ENCODE results near the gene PDPN.
"Not testable (repeated sequence)": the region's sequence is repeated elsewhere in the genome, so short reads cannot be mapped to it uniquely, and the experiment has no call there.

The PDPN gene

DNA sequence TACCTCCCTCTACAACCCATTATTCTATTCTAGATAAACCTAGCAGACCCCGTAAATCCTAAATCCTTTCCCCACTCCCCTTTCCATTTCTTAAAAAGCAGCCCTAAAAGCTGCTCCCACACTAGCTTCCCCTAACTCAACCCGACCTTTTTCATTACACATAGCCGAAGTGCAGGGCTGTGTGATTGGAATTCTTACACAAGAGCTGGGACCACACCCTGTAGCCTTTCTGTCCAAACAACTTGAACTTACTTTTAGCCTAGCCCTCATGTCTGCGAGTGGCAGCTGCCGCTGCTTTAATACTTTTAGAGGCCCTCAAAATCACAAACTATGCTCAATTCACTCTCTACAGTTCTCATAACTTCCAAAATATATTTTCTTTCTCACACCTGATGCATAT, 19.6 kb upstream of the PDPN start:
- Histone ChIP-seq H3K27me3 (replicated peaks; ENCODE audit: control insufficient read depth, insufficient read depth, low read length) (no peaks in the 10 kb centered on the region), H3K36me3 (ENCODE audit: control insufficient read depth, insufficient read depth, low read length) (no peaks in the 10 kb centered on the region), H3K4me3 (replicated peaks; ENCODE audit: low read depth, low read length) (no peak overlapping the region)
- TF ChIP-seq, protein P1, sequence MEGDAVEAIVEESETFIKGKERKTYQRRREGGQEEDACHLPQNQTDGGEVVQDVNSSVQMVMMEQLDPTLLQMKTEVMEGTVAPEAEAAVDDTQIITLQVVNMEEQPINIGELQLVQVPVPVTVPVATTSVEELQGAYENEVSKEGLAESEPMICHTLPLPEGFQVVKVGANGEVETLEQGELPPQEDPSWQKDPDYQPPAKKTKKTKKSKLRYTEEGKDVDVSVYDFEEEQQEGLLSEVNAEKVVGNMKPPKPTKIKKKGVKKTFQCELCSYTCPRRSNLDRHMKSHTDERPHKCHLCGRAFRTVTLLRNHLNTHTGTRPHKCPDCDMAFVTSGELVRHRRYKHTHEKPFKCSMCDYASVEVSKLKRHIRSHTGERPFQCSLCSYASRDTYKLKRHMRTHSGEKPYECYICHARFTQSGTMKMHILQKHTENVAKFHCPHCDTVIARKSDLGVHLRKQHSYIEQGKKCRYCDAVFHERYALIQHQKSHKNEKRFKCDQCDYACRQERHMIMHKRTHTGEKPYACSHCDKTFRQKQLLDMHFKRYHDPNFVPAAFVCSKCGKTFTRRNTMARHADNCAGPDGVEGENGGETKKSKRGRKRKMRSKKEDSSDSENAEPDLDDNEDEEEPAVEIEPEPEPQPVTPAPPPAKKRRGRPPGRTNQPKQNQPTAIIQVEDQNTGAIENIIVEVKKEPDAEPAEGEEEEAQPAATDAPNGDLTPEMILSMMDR (IDR thresholded peaks at IDR 0.05; ENCODE audit: insufficient read depth, low read length, poor library complexity, severe bottlenecking): no peak
- no peak for DNase-seq (ENCODE audit: extremely low read depth, insufficient read length)

DNA sequence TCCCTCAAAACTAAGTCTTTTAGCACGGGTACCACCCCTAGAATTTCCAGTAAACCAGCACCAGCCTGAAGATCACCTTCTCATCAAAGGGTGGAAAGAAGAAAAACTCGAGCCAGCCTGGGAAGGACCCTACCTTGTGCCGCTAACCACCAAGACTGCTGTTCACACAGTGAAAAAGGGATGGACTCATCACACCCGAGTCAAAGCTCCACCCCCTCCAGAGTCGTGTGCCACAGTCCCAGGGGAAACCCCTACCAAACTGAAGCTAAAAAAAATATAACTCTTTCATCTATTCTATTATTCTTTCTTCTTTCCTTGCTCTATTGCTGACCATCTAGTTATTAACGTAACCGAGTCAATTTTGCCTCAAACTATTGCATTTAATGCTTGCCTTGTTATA, 13.2 kb upstream of the PDPN start:
- H3K27me3 ChIP-seq (replicated peaks; ENCODE audit: control insufficient read depth, insufficient read depth, low read length); H3K36me3 ChIP-seq (ENCODE audit: control insufficient read depth, insufficient read depth, low read length); DNase-seq (ENCODE audit: extremely low read depth, insufficient read length); H3K4me3 ChIP-seq (replicated peaks; ENCODE audit: low read depth, low read length): not testable (repeated sequence)

DNA sequence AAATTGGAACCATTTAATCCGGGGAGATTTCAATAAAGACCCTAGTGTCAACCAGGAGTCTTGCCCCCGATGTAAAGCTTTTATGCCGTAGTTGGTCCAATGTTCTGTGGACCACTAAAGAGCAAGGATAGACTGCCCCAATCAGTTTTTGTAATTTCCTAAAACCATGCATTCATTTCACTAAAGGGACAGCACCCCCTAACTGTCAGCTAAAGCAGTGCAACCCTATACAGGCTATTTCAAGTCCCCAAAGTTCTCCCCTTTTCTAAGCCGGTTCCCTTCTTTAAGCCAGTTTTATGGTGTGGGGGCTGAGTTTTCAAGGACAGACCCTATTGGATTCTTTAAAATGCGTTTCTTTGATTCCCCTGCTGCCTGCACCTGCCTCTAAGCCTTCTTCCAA, 12.7 kb upstream of the PDPN start:
- no peak for DNase-seq (ENCODE audit: extremely low read depth, insufficient read length)
- TF ChIP-seq, protein P1 (IDR thresholded peaks at IDR 0.05; ENCODE audit: insufficient read depth, low read length, poor library complexity, severe bottlenecking): peak; percentile 44
- Histone ChIP-seq H3K36me3 (ENCODE audit: control insufficient read depth, insufficient read depth, low read length) (no peaks in the 10 kb centered on the region), H3K27me3 (replicated peaks; ENCODE audit: control insufficient read depth, insufficient read depth, low read length) (no peaks in the 10 kb centered on the region), H3K4me3 (replicated peaks; ENCODE audit: low read depth, low read length) (no peak overlapping the region)

DNA sequence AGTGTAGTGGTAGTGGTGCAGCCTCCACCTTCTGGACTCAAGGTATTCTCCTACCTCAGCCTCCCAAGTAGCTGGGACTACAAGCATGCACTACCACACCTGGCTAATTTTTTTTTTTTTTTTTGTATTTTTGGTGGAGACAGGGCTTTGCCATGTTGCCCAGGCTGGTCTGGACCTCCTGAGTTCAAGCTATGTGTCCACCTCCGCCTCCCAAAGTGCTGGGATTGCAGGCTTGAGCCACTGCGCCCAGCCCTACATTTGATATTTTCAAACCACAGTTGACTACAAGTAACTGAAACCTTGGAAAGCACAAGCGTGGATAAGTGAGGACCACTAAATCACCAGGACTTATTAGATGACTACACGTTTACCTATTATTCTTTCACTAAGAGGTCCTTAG, 10.0 kb upstream of the PDPN start:
- TF ChIP-seq, protein P1 (IDR thresholded peaks at IDR 0.05; ENCODE audit: insufficient read depth, low read length, poor library complexity, severe bottlenecking): no peak

DNA sequence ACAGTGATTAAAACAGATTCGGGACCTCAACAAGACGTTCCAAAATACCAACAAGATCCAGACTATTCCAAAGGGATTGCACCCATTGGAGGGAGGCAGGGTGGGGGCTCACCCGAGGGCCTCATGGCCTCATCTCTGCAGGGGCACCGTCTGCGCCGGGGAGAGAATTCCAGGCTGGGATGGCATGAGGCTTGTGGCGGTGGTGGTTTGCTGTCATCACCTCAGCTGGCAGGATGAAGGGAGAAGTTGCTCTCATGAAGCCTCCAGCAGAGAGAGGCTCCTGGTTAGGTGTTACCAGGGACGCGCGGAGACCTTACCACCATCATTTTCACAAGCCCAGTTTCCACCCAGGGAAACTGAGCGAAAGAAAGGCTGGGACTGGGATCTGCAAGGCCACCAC, 6.7 kb upstream of the PDPN start:
- no peak for DNase-seq (ENCODE audit: extremely low read depth, insufficient read length)
- Histone ChIP-seq H3K4me3 (replicated peaks; ENCODE audit: low read depth, low read length) (no peak overlapping the region), H3K36me3 (ENCODE audit: control insufficient read depth, insufficient read depth, low read length) (no peaks in the 10 kb centered on the region), H3K27me3 (replicated peaks; ENCODE audit: control insufficient read depth, insufficient read depth, low read length) (no peaks in the 10 kb centered on the region)
- TF ChIP-seq, protein P1 (IDR thresholded peaks at IDR 0.05; ENCODE audit: insufficient read depth, low read length, poor library complexity, severe bottlenecking): no peak

More for the DNA sequence above, 10.0 kb upstream of the PDPN start:
- no peak overlapping the region for H3K4me3 ChIP-seq (replicated peaks; ENCODE audit: low read depth, low read length)
- no peak for DNase-seq (ENCODE audit: extremely low read depth, insufficient read length)
- no peaks in the 10 kb centered on the region for H3K36me3 ChIP-seq (ENCODE audit: control insufficient read depth, insufficient read depth, low read length)
- no peaks in the 10 kb centered on the region for H3K27me3 ChIP-seq (replicated peaks; ENCODE audit: control insufficient read depth, insufficient read depth, low read length)

DNA sequence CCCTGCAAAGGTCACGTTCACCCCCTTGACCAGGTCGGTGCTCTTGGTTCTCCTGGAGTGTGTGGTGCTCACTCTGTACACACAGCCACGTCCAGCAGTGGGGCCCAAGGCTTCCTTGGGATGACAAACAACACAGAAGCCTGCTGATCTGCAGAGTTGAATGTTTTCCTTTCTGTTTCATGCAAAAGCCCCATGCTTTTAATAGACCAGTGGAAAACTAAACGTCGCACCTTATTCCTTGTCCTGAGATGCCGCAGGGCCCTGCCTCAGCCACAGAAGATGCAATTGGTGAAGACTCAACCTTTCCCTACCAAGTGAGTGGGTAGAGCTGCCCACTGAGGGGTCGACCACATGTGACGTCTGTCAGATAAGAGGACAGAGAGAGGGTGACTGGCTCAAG, 5.8 kb upstream of the PDPN start:
- TF ChIP-seq, protein P1 (IDR thresholded peaks at IDR 0.05; ENCODE audit: insufficient read depth, low read length, poor library complexity, severe bottlenecking): no peak
- DNase-seq (ENCODE audit: extremely low read depth, insufficient read length): no peak
- H3K27me3 ChIP-seq (replicated peaks; ENCODE audit: control insufficient read depth, insufficient read depth, low read length): no peaks in the 10 kb centered on the region
- no peaks in the 10 kb centered on the region for H3K36me3 ChIP-seq (ENCODE audit: control insufficient read depth, insufficient read depth, low read length)
- no peak overlapping the region for H3K4me3 ChIP-seq (replicated peaks; ENCODE audit: low read depth, low read length)

All from GM06990 (cell line).